ENCODE results near the gene KANK3. TPM values are rescaled to one million over a fixed set of nuclear protein-coding genes. Genes with fewer than 3 reads are reported as not detected.

Gene KANK3
- polyA plus RNA-seq, 3 donors: 6.4 to 7.6 (median 7.0) TPM

Other genes starting within 250 kb of the KANK3 start
- 10 to 100 TPM; 29.8 to 33.9 (median 31.6) TPM for gene FBN3, start 193.7 kb downstream of the KANK3 start, polyA plus RNA-seq (ENCODE audit: insufficient read length in 3 of 3)
- 10 to 100 TPM; 32.0 to 41.4 (median 38.7) TPM for gene CERS4, start 133.9 kb downstream of the KANK3 start, polyA plus RNA-seq (ENCODE audit: insufficient read length in 3 of 3)
- 10 to 100 TPM; 24.2 to 25.9 (median 24.7) TPM for gene CD320, start 34.9 kb downstream of the KANK3 start, polyA plus RNA-seq (ENCODE audit: insufficient read length in 3 of 3)
- gene NDUFA7, start 21.9 kb downstream of the KANK3 start, polyA plus RNA-seq (ENCODE audit: insufficient read length in 3 of 3): 10 to 100 TPM; 44.1 to 53.9 (median 50.0) TPM
- 100 to 1,000 TPM; 320 to 390 (median 377) TPM for gene RPS28, start 21.8 kb downstream of the KANK3 start, polyA plus RNA-seq (ENCODE audit: insufficient read length in 3 of 3)
- gene ANGPTL4, start 20.9 kb upstream of the KANK3 start, polyA plus RNA-seq (ENCODE audit: insufficient read length in 3 of 3): 1 to 10 TPM; 1.4 to 2.5 (median 1.7) TPM
- gene RAB11B, start 47.1 kb upstream of the KANK3 start, polyA plus RNA-seq (ENCODE audit: insufficient read length in 3 of 3): 100 to 1,000 TPM; 125 to 147 (median 129) TPM
- gene MARCHF2, start 70.0 kb upstream of the KANK3 start, polyA plus RNA-seq (ENCODE audit: insufficient read length in 3 of 3): 10 to 100 TPM; 10.7 to 13.4 (median 11.6) TPM
- 100 to 1,000 TPM; 433 to 501 (median 481) TPM for gene HNRNPM, start 101.7 kb upstream of the KANK3 start, polyA plus RNA-seq (ENCODE audit: insufficient read length in 3 of 3)
- gene PRAM1, start 159.4 kb upstream of the KANK3 start, polyA plus RNA-seq (ENCODE audit: insufficient read length in 3 of 3): 1 to 10 TPM in 1 of 3 donors, under 1 TPM in 2; 0.39 to 1.6 (median 0.76) TPM
- 10 to 100 TPM; 16.3 to 19.8 (median 16.7) TPM for gene ZNF414, start 170.9 kb upstream of the KANK3 start, polyA plus RNA-seq (ENCODE audit: insufficient read length in 3 of 3)
- 1 to 10 TPM; 2.4 to 4.8 (median 3.3) TPM for gene MYO1F, start 234.2 kb upstream of the KANK3 start, polyA plus RNA-seq (ENCODE audit: insufficient read length in 3 of 3)

Measured in right renal cortex interstitium (tissue), 3 donors.